G401 (cell line): Measurements from ENCODE around the gene LRBA. TPM values are rescaled to one million over a fixed set of nuclear protein-coding genes. Genes with fewer than 3 reads are reported as not detected.

Experiments used
- total RNA-seq: library from RNA; depleted of rRNA; stranded (reverse); fragments of >200 nt; shearing (Covaris generic); gene quantifications from 2 replicates; pipeline ENCODE4 v1.2.3, GENCODE V29; 2014; rRNA removed

Gene LRBA
- total RNA-seq, 1 experiment from 2014 or later = 71.7 TPM

Other genes starting within 250 kb of the LRBA start
- 6,098 and 6,385 TPM in 2 replicates for gene RPS3A, start 84.3 kb upstream of the LRBA start, total RNA-seq